Left ventricle myocardium inferior (tissue), 1 donor: ENCODE results near the gene CSTPP1. TPM values are rescaled to one million over a fixed set of nuclear protein-coding genes. Genes with fewer than 3 reads are reported as not detected.

Source experiments
- DNase-seq: peaks from one replicate; pipeline ENCODE4 v3.0.0-alpha.2; 2020
- H3K27ac ChIP-seq: fragments of 200-600 bp; replicated peaks from 2 replicates; pipeline ENCODE4 v1.8.0; 2021
- H3K27me3 ChIP-seq: fragments of 200-600 bp; 2 replicates; pipeline ENCODE4 v1.8.0; 2021; ENCODE audit warnings: low read depth
- H3K36me3 ChIP-seq: fragments of 200-600 bp; 2 replicates; pipeline ENCODE4 v1.8.0; 2021
- H3K4me1 ChIP-seq: fragments of 200-600 bp; 2 replicates; pipeline ENCODE4 v1.8.0; 2021
- H3K4me3 ChIP-seq: fragments of 200-600 bp; 2 replicates; pipeline ENCODE4 v1.8.0; 2021; ENCODE audit warnings: mild to moderate bottlenecking, moderate library complexity
- H3K9me3 ChIP-seq: fragments of 200-600 bp; replicated peaks from 2 replicates; pipeline ENCODE4 v1.8.0; 2021
- CTCF ChIP-seq: fragments of 200-600 bp; IDR thresholded peaks from 2 replicates; pipeline ENCODE4 v1.8.0; 2021; ENCODE audit warnings: antibody characterized with exemption, mild to moderate bottlenecking, borderline replicate concordance
- intact Hi-C: fragments of 100-400 bp; cut with micrococcal nuclease; formaldehyde crosslinking; loops from one replicate; pipeline ENCODE4 v1.11.0; 2022
- total RNA-seq: library from RNA; stranded (reverse); fragmentation: NEBNext Ultra II Directional; extraction: Animal tissue kit (Norgen Biotek cat#: 25700); gene quantifications from one replicate; pipeline ENCODE4 v1.2.1, GENCODE V29; 2021
- donor health status: DM: no; HTN: yes; CAD: no; lungs with severe emphysema.

The CSTPP1 gene
- total RNA-seq, 1 donor from 2014 or later = 12.9 TPM

DNA sequence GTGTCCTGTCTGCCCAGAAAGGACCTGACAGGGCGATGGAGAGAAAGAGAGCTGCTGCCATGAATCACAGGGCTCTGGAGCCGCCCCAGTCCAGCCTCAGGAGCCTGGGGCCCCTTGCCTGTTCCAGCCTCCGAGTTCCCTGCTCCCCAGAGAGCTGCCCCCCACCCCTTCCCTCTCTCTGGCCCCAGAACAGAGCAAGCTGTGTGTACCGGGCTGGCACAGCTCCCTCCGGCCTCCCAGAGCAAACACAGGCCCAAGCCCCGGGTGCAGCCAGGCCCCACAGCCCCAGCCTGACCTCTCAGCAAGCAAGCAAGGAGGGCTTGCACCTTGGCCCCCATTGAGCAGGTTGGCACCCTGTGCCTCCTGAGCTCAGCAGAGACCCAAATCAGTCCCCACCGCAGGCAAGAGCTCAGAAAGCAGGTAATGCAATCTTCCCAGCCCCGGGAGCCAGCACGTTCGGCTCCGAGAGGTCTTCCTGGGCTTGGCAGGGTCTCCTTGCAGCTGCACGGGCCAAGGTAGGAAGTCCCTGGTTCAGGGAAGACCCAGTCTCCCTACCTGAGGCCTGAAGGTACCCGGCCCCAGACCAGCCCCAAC lies 248.2 kb downstream of the CSTPP1 start:
- intact Hi-C loops = no loop called here
- TF ChIP-seq CTCF = no peak
- peaks cover 96% of the 10 kb centered on the region for H3K4me1 ChIP-seq

GRCh38 chr11:47185305-47186075 lies 248.9 kb downstream of the CSTPP1 start:
- Histone ChIP-seq H3K4me3 (peak overlapping the region; percentile 76), H3K27me3 (peaks cover 32% of the 10 kb centered on the region), H3K9me3 (no peaks in the 10 kb centered on the region), H3K36me3 (peaks cover 11% of the 10 kb centered on the region), H3K4me1 (peaks cover 89% of the 10 kb centered on the region), H3K27ac (peak overlapping the region; percentile 98)
- intact Hi-C loops = no loop called here
- no peak for TF ChIP-seq CTCF
- DNase-seq = peak; percentile 84

More for the DNA sequence above, 248.2 kb downstream of the CSTPP1 start:
- Histone ChIP-seq H3K27ac (peak overlapping the region; percentile 98), H3K36me3 (peaks cover 18% of the 10 kb centered on the region), H3K27me3 (peaks cover 32% of the 10 kb centered on the region), H3K4me3 (peak overlapping the region; percentile 76), H3K9me3 (no peaks in the 10 kb centered on the region)
- DNase-seq = peak; percentile 44

DNA sequence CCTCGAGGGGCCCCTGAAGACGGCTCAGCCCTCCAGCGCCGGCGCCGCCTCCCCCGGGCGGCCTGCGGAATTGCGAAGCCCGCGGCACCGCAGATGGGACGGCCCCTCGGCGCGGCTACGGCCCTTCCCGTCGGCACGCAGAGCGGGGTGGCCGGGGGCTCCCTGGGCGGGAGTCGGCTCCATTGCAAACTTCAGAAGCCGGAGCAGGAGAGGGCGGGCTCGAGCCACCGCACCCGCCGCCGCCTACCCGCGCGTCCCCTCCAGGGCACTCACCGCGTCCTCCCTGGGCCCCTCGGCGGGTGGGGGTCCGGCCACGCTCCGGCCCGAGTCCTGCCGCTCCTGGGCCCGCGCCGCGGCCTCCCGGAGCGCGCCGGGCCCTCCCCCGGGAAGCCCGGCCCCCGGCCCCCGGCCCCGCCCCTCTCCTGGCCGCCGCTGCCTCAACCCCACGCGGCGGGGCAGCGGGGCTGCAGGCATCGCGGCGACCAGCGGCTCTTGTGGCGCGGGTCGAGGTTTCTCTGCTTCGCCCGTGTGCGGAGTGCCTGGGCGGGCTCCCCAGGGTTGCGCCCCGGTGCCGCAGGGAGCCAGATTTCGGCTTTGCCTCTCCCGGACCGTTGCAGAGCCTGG lies 249.6 kb downstream of the CSTPP1 start, which contains the start of gene PACSIN3:
Gene PACSIN3 (minus strand): TSS at position 359 of the 624 bp plus-strand sequence. CDS start 3,707 bp downstream, outside the sequence.
- peak within 1 kb of the TSS; percentile 98 for H3K27ac ChIP-seq
- peaks cover 7% of the 10 kb centered on the region for H3K36me3 ChIP-seq
- H3K27me3 ChIP-seq = peaks cover 32% of the 10 kb centered on the region
- intact Hi-C loops = no loop called here
- peak within 1 kb of the TSS; percentile 76 for H3K4me3 ChIP-seq
- H3K9me3 ChIP-seq = no peaks in the 10 kb centered on the region
- H3K4me1 ChIP-seq = peaks cover 82% of the 10 kb centered on the region
- DNase-seq = peak; percentile 69
- TF ChIP-seq CTCF = no peak

- Histone ChIP-seq H3K36me3 (no peaks in the 10 kb centered on the region), H3K27ac (peak overlapping the region; percentile 98), H3K4me3 (peak overlapping the region; percentile 76), H3K27me3 (peaks cover 32% of the 10 kb centered on the region), H3K9me3 (no peaks in the 10 kb centered on the region), H3K4me1 (peaks cover 74% of the 10 kb centered on the region)
- peak; percentile 19 for TF ChIP-seq CTCF
- intact Hi-C loops = no loop called here
- DNase-seq = peak; percentile 78
These were observed 250.4 kb downstream of the CSTPP1 start for GRCh38 chr11:47186700-47187695.
